Transverse colon (tissue), 4 donors: ENCODE results near the gene TPH2. TPM values are rescaled to one million over a fixed set of nuclear protein-coding genes. Genes with fewer than 3 reads are reported as not detected.

Experiments
- DNase-seq: peaks from one replicate; pipeline ENCODE4 v3.0.0-alpha.2; 2019
- H3K27ac ChIP-seq, 4 donors: fragments of 200-600 bp; sonication (generic); 2 replicates each; pipeline ENCODE4 v1.5.1; 2016 to 2018; ENCODE audit warnings: inconsistent platforms in 4 of 4
- H3K27me3 ChIP-seq: fragments of 200-600 bp; sonication (generic); 2 replicates; pipeline ENCODE4 v1.5.1; 2017; ENCODE audit warnings: inconsistent platforms
- H3K36me3 ChIP-seq, 4 donors: fragments of 200-600 bp; sonication (generic); 2 replicates each; pipeline ENCODE4 v1.5.1; 2017 to 2019; ENCODE audit warnings: inconsistent platforms in 4 of 4
- H3K4me1 ChIP-seq, 4 donors: fragments of 200-600 bp; sonication (generic); 2 replicates each; pipeline ENCODE4 v1.5.1; 2017 to 2020; ENCODE audit warnings: inconsistent platforms in 4 of 4
- H3K4me3 ChIP-seq, 4 donors: fragments of 200-600 bp; sonication (generic); 1 replicate in 1 of 4; 2 replicates in 3 of 4; pipeline versions ENCODE4 v1.5.1 to v1.6.1; 2017 to 2019; ENCODE audit warnings: inconsistent platforms in 4 of 4
- H3K9me3 ChIP-seq, 2 donors: fragments of 200-600 bp; sonication (generic); 2 replicates each; pipeline ENCODE4 v1.5.1; 2017 to 2019; ENCODE audit warnings: inconsistent platforms in 2 of 2
- EP300 ChIP-seq: sonication (generic); formaldehyde crosslinking; IDR thresholded peaks from one replicate; pipeline ENCODE4 v1.6.1; 2017; ENCODE audit warnings: antibody characterized with exemption, low read depth
- POLR2A ChIP-seq: fragments of 450-650 bp; IDR thresholded peaks from one replicate; pipeline ENCODE4 v1.6.1; 2016; ENCODE audit warnings: antibody characterized with exemption, mild to moderate bottlenecking, moderate library complexity
- POLR2AphosphoS5 ChIP-seq, 3 donors: sonication (generic); formaldehyde crosslinking; IDR thresholded peaks; one replicate each; pipeline ENCODE4 v1.6.1; 2016; ENCODE audit warnings: antibody characterized with exemption in 3 of 3
- WGBS, 2 donors: methylation state at CpG; one replicate each; pipeline ENCODE4 v1.1.5; 2018; ENCODE audit warnings: low coverage in 1 of 2; 5-methylcytosine and 5-hydroxymethylcytosine counted together
- in situ Hi-C, 4 donors: fragments of 200-750 bp; cut with MboI; loops; one replicate each; pipeline versions ENCODE4 v1.15.0 to v1.15.1; 2017; ENCODE audit warnings: low sequenced_read_pairs in 3 of 4, low pct_ligation_motif_present in 1 of 4, low pct_unique_long_range_greater_than_20kb in 1 of 4
- intact Hi-C: fragments of 100-400 bp; cut with DNase I; formaldehyde crosslinking; loops from one replicate; pipeline ENCODE4 v1.15.1; 2023; ENCODE audit warnings: low total_unique reads
- total RNA-seq, 4 donors: library from RNA; depleted of rRNA; stranded (reverse); fragments of >200 nt; gene quantifications; one replicate each; pipeline ENCODE4 v1.1.0, GENCODE V29; 2016
- TF ChIP-seq, protein P1 (sequence below), 5 experiments: fragments of 200-600 bp in 3 of 5; fragments of 450-650 bp in 2 of 5; sonication (generic) in 3 of 5; IDR thresholded peaks; 1 replicate in 2 of 5; 2 replicates in 3 of 5; pipeline ENCODE4 v1.5.1; 2016 to 2017; ENCODE audit warnings: antibody characterized with exemption in 5 of 5, inconsistent platforms in 3 of 5, mild to moderate bottlenecking in 2 of 5, moderate library complexity in 1 of 5

The TPH2 gene
- total RNA-seq, 4 donors from 2014 or later = not detected

DNA sequence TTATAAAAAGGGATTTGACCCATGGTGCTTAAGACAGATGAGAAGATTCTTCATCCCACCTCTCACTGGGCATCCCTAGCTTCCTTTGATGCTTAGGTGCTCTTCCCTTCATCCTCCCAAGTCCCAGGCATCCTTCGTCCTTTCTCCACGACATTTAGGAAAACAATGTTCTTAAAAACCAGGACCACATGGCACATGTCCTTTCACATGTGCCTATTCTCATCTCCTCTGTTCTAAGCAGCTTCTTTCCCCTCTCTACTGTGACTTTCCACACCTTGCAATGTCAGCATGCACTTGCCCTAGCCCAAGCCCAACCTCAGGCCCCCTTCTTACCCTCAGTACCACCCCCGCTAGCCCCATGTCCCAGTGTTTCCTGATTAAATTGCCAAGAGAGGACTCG is 12.2 kb downstream of the TPH2 start:
- Histone ChIP-seq H3K27ac (no peak overlapping the region), H3K4me3 (no peak overlapping the region), H3K36me3 (no peaks in the 10 kb centered on the region), H3K27me3 (peaks cover 21% of the 10 kb centered on the region), H3K4me1 (no peaks in the 10 kb centered on the region), H3K9me3 (no peaks in the 10 kb centered on the region)
- WGBS, 2 donors = 73 to 92% methylated on average over 2 to 4 of the region's 4 CpGs
- intact Hi-C loops (no loop called here), in situ Hi-C loops (no loop called here)
- DNase-seq = no peak
- TF ChIP-seq POLR2AphosphoS5 (IDR thresholded peaks at IDR 0.05) (no peak), EP300 (no peak), POLR2A (no peak)
- TF ChIP-seq, protein P1, sequence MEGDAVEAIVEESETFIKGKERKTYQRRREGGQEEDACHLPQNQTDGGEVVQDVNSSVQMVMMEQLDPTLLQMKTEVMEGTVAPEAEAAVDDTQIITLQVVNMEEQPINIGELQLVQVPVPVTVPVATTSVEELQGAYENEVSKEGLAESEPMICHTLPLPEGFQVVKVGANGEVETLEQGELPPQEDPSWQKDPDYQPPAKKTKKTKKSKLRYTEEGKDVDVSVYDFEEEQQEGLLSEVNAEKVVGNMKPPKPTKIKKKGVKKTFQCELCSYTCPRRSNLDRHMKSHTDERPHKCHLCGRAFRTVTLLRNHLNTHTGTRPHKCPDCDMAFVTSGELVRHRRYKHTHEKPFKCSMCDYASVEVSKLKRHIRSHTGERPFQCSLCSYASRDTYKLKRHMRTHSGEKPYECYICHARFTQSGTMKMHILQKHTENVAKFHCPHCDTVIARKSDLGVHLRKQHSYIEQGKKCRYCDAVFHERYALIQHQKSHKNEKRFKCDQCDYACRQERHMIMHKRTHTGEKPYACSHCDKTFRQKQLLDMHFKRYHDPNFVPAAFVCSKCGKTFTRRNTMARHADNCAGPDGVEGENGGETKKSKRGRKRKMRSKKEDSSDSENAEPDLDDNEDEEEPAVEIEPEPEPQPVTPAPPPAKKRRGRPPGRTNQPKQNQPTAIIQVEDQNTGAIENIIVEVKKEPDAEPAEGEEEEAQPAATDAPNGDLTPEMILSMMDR (IDR thresholded peaks at IDR 0.05) = no peak

GRCh38 chr12:71954083-71954778 is 15.6 kb downstream of the TPH2 start:
- H3K36me3 ChIP-seq = no peaks in the 10 kb centered on the region
- no peaks in the 10 kb centered on the region for H3K4me1 ChIP-seq
- H3K27ac ChIP-seq = no peak overlapping the region
- in situ Hi-C loops (no loop called here), intact Hi-C loops (no loop called here)
- H3K4me3 ChIP-seq = no peak overlapping the region
- WGBS, 2 donors = 73 to 75% methylated on average over 7 to 13 of the region's 13 CpGs
- no peaks in the 10 kb centered on the region for H3K27me3 ChIP-seq
- TF ChIP-seq POLR2A = no peak
- TF ChIP-seq, protein P1 (IDR thresholded peaks at IDR 0.05) = no peak
- no peak for TF ChIP-seq POLR2AphosphoS5 (IDR thresholded peaks at IDR 0.05)
- TF ChIP-seq EP300 = no peak
- H3K9me3 ChIP-seq = no peaks in the 10 kb centered on the region
- no peak for DNase-seq

- Histone ChIP-seq H3K36me3 (no peaks in the 10 kb centered on the region), H3K4me3 (no peak overlapping the region), H3K27me3 (no peaks in the 10 kb centered on the region), H3K9me3 (no peaks in the 10 kb centered on the region), H3K27ac (no peak overlapping the region), H3K4me1 (no peaks in the 10 kb centered on the region)
- DNase-seq = no peak
- in situ Hi-C loops (no loop called here), intact Hi-C loops (no loop called here)
- TF ChIP-seq POLR2AphosphoS5 (IDR thresholded peaks at IDR 0.05) (no peak), POLR2A (no peak), EP300 (no peak)
- TF ChIP-seq, protein P1 (IDR thresholded peaks at IDR 0.05) = no peak
- 80 to 100% methylated on average over 1 of the region's 1 CpG for WGBS, 2 donors
Measured at GRCh38 chr12:71954861-71955260, 16.2 kb downstream of the TPH2 start.

DNA sequence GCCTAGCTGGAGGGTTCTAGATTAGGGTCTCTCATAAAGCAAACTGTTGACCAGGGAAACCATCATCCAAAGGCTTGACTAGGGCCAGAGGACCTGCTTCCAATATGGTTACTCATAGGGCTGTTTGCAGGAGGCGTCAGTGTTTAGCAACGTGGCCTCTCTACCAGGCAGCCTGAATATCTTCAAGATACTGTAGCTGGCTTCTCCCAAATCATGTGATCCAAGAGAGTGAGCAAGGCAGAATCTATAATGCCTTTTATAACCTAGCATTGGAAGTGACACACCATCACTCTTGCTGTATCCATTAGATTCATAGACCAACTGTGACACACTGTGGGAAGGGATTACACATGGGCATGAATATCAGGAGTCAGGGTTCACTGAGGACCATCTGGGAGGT is 17.3 kb downstream of the TPH2 start:
- 77% methylated on average over 2 of the region's 2 CpGs; no CpG with 5 or more reads in 1 of the 2 donors for WGBS, 2 donors
- no peak for DNase-seq
- intact Hi-C loops = no loop called here
- H3K36me3 ChIP-seq = no peaks in the 10 kb centered on the region
- H3K9me3 ChIP-seq = no peaks in the 10 kb centered on the region
- in situ Hi-C loops = no loop called here
- no peaks in the 10 kb centered on the region for H3K27me3 ChIP-seq
- H3K4me1 ChIP-seq = no peaks in the 10 kb centered on the region
- no peak overlapping the region for H3K4me3 ChIP-seq
- no peak for TF ChIP-seq POLR2AphosphoS5 (IDR thresholded peaks at IDR 0.05)
- no peak overlapping the region for H3K27ac ChIP-seq

DNA sequence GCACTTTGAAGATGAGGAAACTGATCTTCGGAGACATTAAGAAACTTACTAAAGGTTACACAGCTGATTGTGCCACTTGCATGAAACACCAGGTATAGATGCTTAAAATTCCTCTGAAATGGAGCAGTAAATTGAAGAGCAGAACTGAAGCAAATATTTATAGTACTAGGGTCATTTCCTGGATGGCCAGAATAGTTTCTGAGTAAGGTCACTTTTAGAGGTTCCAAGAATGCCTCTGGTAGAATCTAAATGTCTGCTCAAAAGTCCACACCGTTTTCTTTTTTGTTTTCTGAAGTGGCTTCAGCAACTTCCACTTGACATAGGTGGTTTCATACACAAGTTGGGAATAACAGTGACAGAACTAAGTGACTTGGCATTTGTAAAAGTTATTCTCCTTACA is 19.4 kb downstream of the TPH2 start:
- no peak for TF ChIP-seq POLR2A
- TF ChIP-seq, protein P1 (IDR thresholded peaks at IDR 0.05) = no peak
- in situ Hi-C loops (no loop called here), intact Hi-C loops (no loop called here)
- H3K27me3 ChIP-seq = no peaks in the 10 kb centered on the region
- H3K9me3 ChIP-seq = no peaks in the 10 kb centered on the region
- WGBS, 2 donors = 20 to 29% methylated on average over 1 to 2 of the region's 2 CpGs
- no peak for DNase-seq
- H3K27ac ChIP-seq = no peak overlapping the region
- H3K4me3 ChIP-seq = no peak overlapping the region
- no peaks in the 10 kb centered on the region for H3K36me3 ChIP-seq
- no peaks in the 10 kb centered on the region for H3K4me1 ChIP-seq
